Ovary (tissue), 9 donors: ENCODE results near the gene KCTD3. TPM values are rescaled to one million over a fixed set of nuclear protein-coding genes. Genes with fewer than 3 reads are reported as not detected.

ENCODE experiments used
- DNase-seq, 5 donors: peaks; one replicate each; pipeline ENCODE4 v3.0.0-alpha.2; 2019 to 2020
- H3K27ac ChIP-seq, 2 donors: fragments of 200-600 bp; one replicate each; pipeline versions ENCODE4 v1.5.1 to v1.8.0; 2019 to 2022
- H3K27me3 ChIP-seq: fragments of 200-600 bp; one replicate; pipeline ENCODE4 v1.8.0; 2022
- H3K36me3 ChIP-seq: fragments of 200-600 bp; sonication (generic); one replicate; pipeline ENCODE4 v1.5.1; 2019
- H3K4me1 ChIP-seq: one replicate; pipeline ENCODE4 v1.8.1; 2013; ENCODE audit warnings: mild to moderate bottlenecking, moderate library complexity; ENCODE audit not compliant: insufficient read depth
- H3K4me3 ChIP-seq: fragments of 200-600 bp; sonication (generic); one replicate; pipeline ENCODE4 v1.5.1; 2017
- H3K9me3 ChIP-seq, 2 donors: fragments of 200-600 bp in 1 of 2; sonication (generic) in 1 of 2; one replicate each; pipeline versions ENCODE4 v1.5.1 to v1.8.1; 2013 to 2019; ENCODE audit warnings: mild to moderate bottlenecking in 1 of 2, moderate library complexity in 1 of 2
- EP300 ChIP-seq: sonication (generic); formaldehyde crosslinking; IDR thresholded peaks from one replicate; pipeline ENCODE4 v1.6.1; 2017; ENCODE audit warnings: antibody characterized with exemption
- POLR2A ChIP-seq: fragments of 450-650 bp; IDR thresholded peaks from one replicate; pipeline ENCODE4 v1.6.1; 2017; ENCODE audit warnings: antibody characterized with exemption, mild to moderate bottlenecking, moderate library complexity
- WGBS, 3 donors: extraction: QIAGEN DNeasy Blood & Tissue Kit in 1 of 3; methylation state at CpG; one replicate each; pipeline versions ENCODE4 v1.1.5 to v1.1.7; 2013 to 2017; 5-methylcytosine and 5-hydroxymethylcytosine counted together
- intact Hi-C, 4 donors: fragments of 100-400 bp; cut with DNase I; formaldehyde crosslinking; loops; one replicate each; pipeline versions ENCODE4 v1.11.0 to v1.15.1; 2022 to 2023
- polyA plus RNA-seq, 2 donors: library from polyadenylated mRNA; stranded (reverse); fragments of 200-250 nt in 1 of 2; fragments of 350-450 nt in 1 of 2; fragmentation: Illumina TruSeq in 1 of 2; extraction: RNeasy Lipid Tissue Mini Kit (QIAGEN cat#74804) in 1 of 2; gene quantifications; one replicate each; pipeline ENCODE4 v1.2.3, GENCODE V29; 2013 to 2014
- total RNA-seq, 7 donors: library from RNA; depleted of rRNA in 2 of 7; stranded (reverse); fragments of >200 nt in 2 of 7; fragmentation: NEBNext Ultra II Directional in 3 of 7; extraction: Animal tissue kit (Norgen Biotek cat#: 25700) in 3 of 7; gene quantifications; one replicate each; pipeline versions ENCODE4 v1.1.0 to v1.2.4, GENCODE V29; 2016 to 2023
- TF ChIP-seq, protein P1 (sequence below), 3 donors: fragments of 450-650 bp in 2 of 3; fragments of 200-600 bp in 1 of 3; IDR thresholded peaks; one replicate each; pipeline versions ENCODE4 v1.5.1 to v1.8.0; 2016 to 2022; ENCODE audit warnings: antibody characterized with exemption in 3 of 3, mild to moderate bottlenecking in 1 of 3
- donor health status: DM: no; HTN: no; CAD: no; lungs with moderate emphysema.
- donor health status: DM: no; HTN: no; CAD: no.
- donor health status: Bipolar disorder and iron deficiency.
- donor health status: DM: yes; HTN: yes; CAD: no.
- donor health status: DM: no; HTN: no; CAD: no.
- donor health status: DM: yes; HTN: yes; CAD: no.

The KCTD3 gene
- total and polyA plus RNA-seq, 9 donors, result 23.8 to 39.1 (median 28.9) TPM

DNA sequence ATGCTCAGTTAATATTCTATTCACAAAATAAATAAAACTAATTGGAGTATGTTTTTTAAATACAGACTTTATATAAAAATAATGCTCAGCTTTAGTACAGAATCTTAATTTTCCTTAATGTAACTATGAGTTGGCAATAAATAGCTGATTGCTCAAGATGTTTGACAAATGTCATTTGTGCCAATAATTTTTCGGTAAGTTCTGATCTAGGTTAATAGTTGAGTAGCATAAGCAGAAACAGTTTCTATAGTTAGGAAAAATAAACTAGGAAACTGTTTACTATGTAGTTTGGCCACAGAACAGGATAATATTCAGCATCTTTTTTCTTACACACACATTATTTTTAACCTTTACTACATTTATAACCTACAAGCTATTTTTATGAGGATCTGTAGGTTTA is 40.3 kb downstream of the KCTD3 start:
- 73 to 84% (median 75%) methylated on average over 1 of the region's 1 CpG for WGBS, 3 donors
- Histone ChIP-seq H3K36me3 (no peaks in the 10 kb centered on the region), H3K9me3 (no peaks in the 10 kb centered on the region), H3K27me3 (no peaks in the 10 kb centered on the region), H3K27ac (no peak overlapping the region), H3K4me1 (no peaks in the 10 kb centered on the region), H3K4me3 (no peak overlapping the region)
- intact Hi-C loops, result no loop called here
- no peak for DNase-seq
- no peak for TF ChIP-seq POLR2A
- TF ChIP-seq, protein P1, sequence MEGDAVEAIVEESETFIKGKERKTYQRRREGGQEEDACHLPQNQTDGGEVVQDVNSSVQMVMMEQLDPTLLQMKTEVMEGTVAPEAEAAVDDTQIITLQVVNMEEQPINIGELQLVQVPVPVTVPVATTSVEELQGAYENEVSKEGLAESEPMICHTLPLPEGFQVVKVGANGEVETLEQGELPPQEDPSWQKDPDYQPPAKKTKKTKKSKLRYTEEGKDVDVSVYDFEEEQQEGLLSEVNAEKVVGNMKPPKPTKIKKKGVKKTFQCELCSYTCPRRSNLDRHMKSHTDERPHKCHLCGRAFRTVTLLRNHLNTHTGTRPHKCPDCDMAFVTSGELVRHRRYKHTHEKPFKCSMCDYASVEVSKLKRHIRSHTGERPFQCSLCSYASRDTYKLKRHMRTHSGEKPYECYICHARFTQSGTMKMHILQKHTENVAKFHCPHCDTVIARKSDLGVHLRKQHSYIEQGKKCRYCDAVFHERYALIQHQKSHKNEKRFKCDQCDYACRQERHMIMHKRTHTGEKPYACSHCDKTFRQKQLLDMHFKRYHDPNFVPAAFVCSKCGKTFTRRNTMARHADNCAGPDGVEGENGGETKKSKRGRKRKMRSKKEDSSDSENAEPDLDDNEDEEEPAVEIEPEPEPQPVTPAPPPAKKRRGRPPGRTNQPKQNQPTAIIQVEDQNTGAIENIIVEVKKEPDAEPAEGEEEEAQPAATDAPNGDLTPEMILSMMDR (IDR thresholded peaks at IDR 0.05), result no peak
- no peak for TF ChIP-seq EP300

DNA sequence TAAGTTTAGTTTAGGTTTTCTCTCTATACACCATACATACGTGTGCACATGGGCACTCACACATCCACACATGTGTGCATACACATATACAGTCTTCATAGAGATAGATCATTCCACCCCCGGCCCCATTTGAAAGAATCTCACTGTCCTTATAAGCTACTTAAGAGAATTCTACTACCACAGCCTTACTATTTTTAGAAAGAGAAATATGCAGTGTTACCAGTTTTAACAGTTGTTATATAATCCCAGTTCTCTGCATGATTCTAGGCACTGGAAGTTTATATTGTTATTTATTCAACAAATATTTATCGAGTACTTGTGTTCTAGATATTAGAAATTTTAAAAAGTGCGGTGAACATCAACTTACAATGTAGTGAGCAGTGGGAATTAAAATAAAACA is 41.5 kb downstream of the KCTD3 start:
- Histone ChIP-seq H3K27me3 (no peaks in the 10 kb centered on the region), H3K36me3 (no peaks in the 10 kb centered on the region), H3K4me3 (no peak overlapping the region), H3K27ac (no peak overlapping the region), H3K9me3 (no peaks in the 10 kb centered on the region), H3K4me1 (no peaks in the 10 kb centered on the region)
- TF ChIP-seq POLR2A (no peak), EP300 (no peak)
- TF ChIP-seq, protein P1 (IDR thresholded peaks at IDR 0.05), result no peak
- no peak for DNase-seq
- intact Hi-C loops, result no loop called here
- WGBS, 3 donors, result 89 to 94% (median 90%) methylated on average over 4 of the region's 4 CpGs

DNA sequence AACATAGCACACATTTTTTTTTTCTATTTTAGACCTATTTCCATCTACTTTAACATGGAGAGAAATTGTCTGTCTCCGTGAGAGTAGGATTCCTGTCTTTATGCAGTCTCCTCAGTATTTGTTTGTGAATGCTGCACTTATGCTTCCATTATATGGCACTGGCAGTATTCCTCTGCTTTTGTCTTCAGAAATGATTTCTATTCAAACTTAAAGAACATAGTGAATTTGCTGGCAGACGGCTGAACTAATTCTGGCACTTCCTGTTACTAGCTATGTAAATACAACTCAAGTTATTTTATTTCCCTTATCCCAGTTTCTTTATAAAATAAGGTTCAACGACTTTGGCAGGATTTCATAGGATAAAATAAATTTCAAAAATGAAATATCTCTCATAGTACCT is 45.3 kb downstream of the KCTD3 start:
- Histone ChIP-seq H3K27ac (no peak overlapping the region), H3K4me1 (no peaks in the 10 kb centered on the region), H3K4me3 (no peak overlapping the region), H3K27me3 (no peaks in the 10 kb centered on the region), H3K36me3 (no peaks in the 10 kb centered on the region), H3K9me3 (no peaks in the 10 kb centered on the region)
- intact Hi-C loops, result no loop called here
- WGBS, 3 donors, result 7 to 24% (median 7%) methylated on average over 3 of the region's 3 CpGs
- TF ChIP-seq, protein P1 (IDR thresholded peaks at IDR 0.05), result no peak
- TF ChIP-seq POLR2A, result no peak
- no peak for TF ChIP-seq EP300
- DNase-seq, result no peak

DNA sequence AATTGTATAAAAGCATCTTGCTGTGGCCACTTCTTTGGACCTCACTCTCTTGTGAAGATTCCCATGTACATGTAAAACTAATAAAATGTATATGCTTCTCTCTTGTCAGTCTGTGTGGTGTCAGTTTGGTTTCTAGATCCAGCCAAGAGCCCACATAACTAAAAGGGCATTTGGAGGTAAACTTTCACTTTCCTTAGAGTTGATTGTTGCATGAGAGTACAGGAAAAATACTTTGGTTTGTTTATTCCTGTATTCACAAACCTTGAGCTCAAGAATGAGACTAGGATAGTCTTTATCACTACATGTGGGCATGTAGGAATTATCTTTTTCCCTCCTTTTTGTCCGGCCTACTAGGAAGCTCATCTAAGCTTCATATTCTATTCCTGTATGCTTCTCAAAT is 50.9 kb downstream of the KCTD3 start:
- no peak overlapping the region for H3K4me3 ChIP-seq
- no peaks in the 10 kb centered on the region for H3K4me1 ChIP-seq
- H3K36me3 ChIP-seq, result no peaks in the 10 kb centered on the region
- intact Hi-C loops, result no loop called here
- no peak for DNase-seq
- H3K27me3 ChIP-seq, result no peaks in the 10 kb centered on the region
- H3K9me3 ChIP-seq, result no peaks in the 10 kb centered on the region
- TF ChIP-seq EP300, result no peak
- TF ChIP-seq POLR2A, result no peak
- TF ChIP-seq, protein P1 (IDR thresholded peaks at IDR 0.05), result no peak
- 63 to 82% (median 67%) methylated on average over 1 of the region's 1 CpG for WGBS, 3 donors
- no peak overlapping the region for H3K27ac ChIP-seq

DNA sequence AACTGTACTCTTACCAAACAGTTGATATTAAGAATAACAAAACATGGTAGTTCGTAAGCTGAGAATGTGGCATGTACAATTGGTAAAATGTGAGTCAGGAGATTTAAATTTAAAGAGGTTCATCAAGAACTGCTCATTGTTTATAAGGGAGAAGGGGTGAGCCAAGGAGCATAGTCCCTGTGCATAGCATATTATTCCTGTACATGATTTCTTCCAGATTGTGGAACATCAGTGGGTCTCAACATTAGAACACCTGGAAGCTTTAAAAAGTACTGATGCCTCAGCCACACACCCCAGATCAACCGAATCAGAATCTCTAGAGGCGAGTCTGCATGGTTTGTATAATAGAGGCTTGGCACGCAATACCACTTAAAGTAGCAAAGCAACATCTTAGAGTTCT is 56.1 kb downstream of the KCTD3 start:
- no peaks in the 10 kb centered on the region for H3K27me3 ChIP-seq
- no peak overlapping the region for H3K27ac ChIP-seq
- H3K4me3 ChIP-seq, result no peak overlapping the region
- TF ChIP-seq POLR2A (no peak), EP300 (no peak)
- TF ChIP-seq, protein P1 (IDR thresholded peaks at IDR 0.05), result no peak
- no peaks in the 10 kb centered on the region for H3K36me3 ChIP-seq
- 82 to 85% (median 85%) methylated on average over 4 of the region's 4 CpGs for WGBS, 3 donors
- intact Hi-C loops, result no loop called here
- H3K9me3 ChIP-seq, result no peaks in the 10 kb centered on the region
- DNase-seq, result no peak
- H3K4me1 ChIP-seq, result no peaks in the 10 kb centered on the region
